Psoas muscle (tissue), 8 donors: ENCODE data around the gene GAPVD1. TPM values are rescaled to one million over a fixed set of nuclear protein-coding genes. Genes with fewer than 3 reads are reported as not detected.
"Not testable (repeated sequence)": the region's sequence is repeated elsewhere in the genome, so short reads cannot be mapped to it uniquely, and the experiment has no call there.

Experiments used
- ATAC-seq, 4 donors: fragments of 200-7000 bp; cut with Tn5 transposase; one replicate each; pipeline ENCODE4 v1.9.1; 2020; ENCODE audit warnings: moderate library complexity in 3 of 4, mild to moderate bottlenecking in 2 of 4
- DNase-seq, 2 donors: peaks; one replicate each; pipeline ENCODE4 v3.0.0-alpha.2; 2020
- H3K27ac ChIP-seq: fragments of 200-600 bp; one replicate; pipeline ENCODE4 v1.8.0; 2022
- H3K27me3 ChIP-seq, 3 donors: fragments of 200-600 bp in 1 of 3; one replicate each; pipeline versions ENCODE4 v1.6.1 to v1.8.0; 2013 to 2022; ENCODE audit warnings: low read length in 2 of 3, mild to moderate bottlenecking in 2 of 3, moderate library complexity in 1 of 3; ENCODE audit not compliant: insufficient read depth in 3 of 3
- H3K36me3 ChIP-seq, 2 donors: fragments of 200-600 bp in 1 of 2; one replicate each; pipeline versions ENCODE4 v1.6.1 to v1.8.0; 2013 to 2022; ENCODE audit warnings: low read depth in 1 of 2, mild to moderate bottlenecking in 1 of 2, moderate library complexity in 1 of 2; ENCODE audit not compliant: insufficient read depth in 1 of 2
- H3K4me1 ChIP-seq: fragments of 200-600 bp; one replicate; pipeline ENCODE4 v1.8.0; 2022
- H3K4me3 ChIP-seq: fragments of 200-600 bp; one replicate; pipeline ENCODE4 v1.8.0; 2022; ENCODE audit warnings: mild to moderate bottlenecking
- H3K9me3 ChIP-seq: fragments of 200-600 bp; one replicate; pipeline ENCODE4 v1.8.0; 2022
- CTCF ChIP-seq: fragments of 200-600 bp; IDR thresholded peaks from one replicate; pipeline ENCODE4 v1.8.0; 2022; ENCODE audit warnings: antibody characterized with exemption
- WGBS, 3 donors: extraction: QIAGEN DNeasy Blood & Tissue Kit; methylation state at CpG; one replicate each; pipeline versions ENCODE4 v1.1.6 to v1.1.7; 2013; 5-methylcytosine and 5-hydroxymethylcytosine counted together
- intact Hi-C, 2 donors: fragments of 100-400 bp; cut with DNase I; formaldehyde crosslinking; loops; one replicate each; pipeline versions ENCODE4 v1.11.0 to v1.14.2; 2022
- long read RNA-seq, 2 donors: library from polyadenylated mRNA; unstranded; transcript quantifications; one replicate each; pipeline ENCODE4 v2.0.0, GENCODE V29; 2021
- polyA plus RNA-seq, 3 donors: library from polyadenylated mRNA; stranded (reverse); fragments of 200-250 nt; gene quantifications; one replicate each; pipeline ENCODE4 v1.2.3, GENCODE V29; 2013
- total RNA-seq, 4 donors: library from RNA; stranded (reverse); fragmentation: NEBNext Ultra II Directional in 2 of 4; extraction: Animal tissue kit (Norgen Biotek cat#: 25700) in 2 of 4; gene quantifications; one replicate each; pipeline versions ENCODE4 v1.2.1 to v1.2.4, GENCODE V29; 2021 to 2023
- donor health status: healthy with polysubstance abuse.
- donor health status: DM: no; HTN: no; CAD: no; lungs with moderate emphysema.
- donor health status: Bipolar disorder and iron deficiency.
- donor health status: healthy.
- donor health status: DM: yes; HTN: yes; CAD: no.
- donor health status: DM: no; HTN: no; CAD: no.
- donor health status: DM: no; HTN: no; CAD: no.
- donor health status: DM: yes; HTN: yes; CAD: no.

The GAPVD1 gene
- total RNA-seq (10 to 100 TPM; 33.0 to 49.3 (median 43.1) TPM), polyA plus RNA-seq (10 to 100 TPM in 2 of 3 donors, 1 to 10 TPM in 1; 9.7 to 26.3 (median 10.5) TPM)
- long read RNA-seq, donor 1, partial matches to known transcripts, result 9 of 23 reads
- long read RNA-seq, donor 1, other reads (novel, unspliced or antisense), result 14 of 23 reads
- long read RNA-seq, donor 2, partial matches to known transcripts, result 17 of 51 reads
- long read RNA-seq, donor 2, other reads (novel, unspliced or antisense), result 31 of 51 reads

- peaks cover 4 to 25% of the 10 kb centered on the region in 2 donors for H3K36me3 ChIP-seq
- no peaks in the 10 kb centered on the region for H3K27me3 ChIP-seq
- peak; percentile 99 for ATAC-seq
- H3K9me3 ChIP-seq, result no peaks in the 10 kb centered on the region
- peak within 1 kb of the TSS; percentile 99 for H3K4me3 ChIP-seq
- intact Hi-C loops, result no loop called here
- H3K27ac ChIP-seq, result peak within 1 kb of the TSS; percentile 95
- TF ChIP-seq CTCF, result peak; percentile 44
- peaks cover 25% of the 10 kb centered on the region for H3K4me1 ChIP-seq
- peak; percentile 91 to 95 for DNase-seq
- 2 to 4% (median 2%) methylated on average over 43 to 72 of the region's 72 CpGs for WGBS, 3 donors
These were observed at the start of gene GAPVD1 for GRCh38 chr9:125261501-125262293. GAPVD1 (plus strand) TSS chr9:125261826; CDS start chr9:125298922, 37,096 bp downstream.

- Histone ChIP-seq H3K27me3 (no peaks in the 10 kb centered on the region), H3K9me3 (no peaks in the 10 kb centered on the region), H3K4me3 (no peak overlapping the region), H3K27ac (no peak overlapping the region), H3K4me1 (no peaks in the 10 kb centered on the region), H3K36me3 (peaks cover 8 to 63% of the 10 kb centered on the region in 2 donors)
- 88 to 89% (median 88%) methylated on average over 5 of the region's 5 CpGs for WGBS, 3 donors
- TF ChIP-seq CTCF, result no peak
- intact Hi-C loops, result no loop called here
- DNase-seq (no peak), ATAC-seq (no peak)
These were observed 47.4 kb upstream of the GAPVD1 start for GRCh38 chr9:125214186-125214585.

- intact Hi-C loops, result no loop called here
- no peaks in the 10 kb centered on the region for H3K9me3 ChIP-seq
- H3K27me3 ChIP-seq, result no peaks in the 10 kb centered on the region
- H3K36me3 ChIP-seq, result peaks cover 5 to 69% of the 10 kb centered on the region in 2 donors
- no peaks in the 10 kb centered on the region for H3K4me1 ChIP-seq
- H3K27ac ChIP-seq, result no peak overlapping the region
- 98 to 100% (median 100%) methylated on average over 3 of the region's 3 CpGs for WGBS, 3 donors
- ATAC-seq, result no peak
- no peak for DNase-seq
- no peak for TF ChIP-seq CTCF
- no peak overlapping the region for H3K4me3 ChIP-seq
These were observed 43.0 kb upstream of the GAPVD1 start for GRCh38 chr9:125218621-125219020.

GRCh38 chr9:125224858-125225257 is 36.8 kb upstream of the GAPVD1 start:
- H3K27ac ChIP-seq, H3K4me1 ChIP-seq, intact Hi-C loops, H3K27me3 ChIP-seq, ATAC-seq, DNase-seq, H3K9me3 ChIP-seq, H3K4me3 ChIP-seq: not testable (repeated sequence)
- peaks cover 2 to 68% of the 10 kb centered on the region in 2 donors for H3K36me3 ChIP-seq

GRCh38 chr9:125227761-125228160 is 33.9 kb upstream of the GAPVD1 start:
- Histone ChIP-seq H3K9me3 (no peaks in the 10 kb centered on the region), H3K4me3 (no peak overlapping the region), H3K27ac (no peak overlapping the region), H3K27me3 (no peaks in the 10 kb centered on the region), H3K36me3 (peaks cover 5 to 63% of the 10 kb centered on the region in 2 donors), H3K4me1 (no peaks in the 10 kb centered on the region)
- DNase-seq (no peak), ATAC-seq (no peak)
- WGBS, 3 donors, result 86 to 96% (median 90%) methylated on average over 6 of the region's 6 CpGs
- intact Hi-C loops, result no loop called here
- TF ChIP-seq CTCF, result no peak
